NAMALWA (cell line): Measurements from ENCODE around the gene ASB6.
"Not testable (repeated sequence)": the region's sequence is repeated elsewhere in the genome, so short reads cannot be mapped to it uniquely, and the experiment has no call there.

Experiments used
- DNase-seq: peaks from one replicate; pipeline ENCODE4 v3.0.0-alpha.2; 2015; ENCODE audit warnings: low spot score

Gene ASB6

DNA sequence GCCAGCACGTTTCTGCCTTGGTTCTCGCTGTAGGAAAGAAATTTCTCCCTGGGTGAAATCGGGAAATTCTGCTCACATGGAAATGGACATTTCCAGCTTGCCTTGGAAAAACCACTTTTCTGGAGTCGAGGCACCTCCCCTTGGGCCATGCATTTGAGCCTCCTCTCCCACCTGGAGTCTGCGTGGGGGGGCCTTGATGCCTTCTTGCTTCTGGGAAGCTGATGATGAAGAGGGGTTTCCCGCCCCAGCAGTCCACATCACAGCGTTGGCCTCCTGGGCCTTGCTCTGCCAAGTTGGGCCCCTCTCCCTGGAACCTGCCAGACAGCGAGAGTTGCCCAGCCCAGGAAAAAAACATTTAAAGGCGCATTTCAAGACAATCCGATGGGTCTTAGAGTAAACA is 1.8 kb upstream of the ASB6 start:
- DNase-seq = no peak

DNA sequence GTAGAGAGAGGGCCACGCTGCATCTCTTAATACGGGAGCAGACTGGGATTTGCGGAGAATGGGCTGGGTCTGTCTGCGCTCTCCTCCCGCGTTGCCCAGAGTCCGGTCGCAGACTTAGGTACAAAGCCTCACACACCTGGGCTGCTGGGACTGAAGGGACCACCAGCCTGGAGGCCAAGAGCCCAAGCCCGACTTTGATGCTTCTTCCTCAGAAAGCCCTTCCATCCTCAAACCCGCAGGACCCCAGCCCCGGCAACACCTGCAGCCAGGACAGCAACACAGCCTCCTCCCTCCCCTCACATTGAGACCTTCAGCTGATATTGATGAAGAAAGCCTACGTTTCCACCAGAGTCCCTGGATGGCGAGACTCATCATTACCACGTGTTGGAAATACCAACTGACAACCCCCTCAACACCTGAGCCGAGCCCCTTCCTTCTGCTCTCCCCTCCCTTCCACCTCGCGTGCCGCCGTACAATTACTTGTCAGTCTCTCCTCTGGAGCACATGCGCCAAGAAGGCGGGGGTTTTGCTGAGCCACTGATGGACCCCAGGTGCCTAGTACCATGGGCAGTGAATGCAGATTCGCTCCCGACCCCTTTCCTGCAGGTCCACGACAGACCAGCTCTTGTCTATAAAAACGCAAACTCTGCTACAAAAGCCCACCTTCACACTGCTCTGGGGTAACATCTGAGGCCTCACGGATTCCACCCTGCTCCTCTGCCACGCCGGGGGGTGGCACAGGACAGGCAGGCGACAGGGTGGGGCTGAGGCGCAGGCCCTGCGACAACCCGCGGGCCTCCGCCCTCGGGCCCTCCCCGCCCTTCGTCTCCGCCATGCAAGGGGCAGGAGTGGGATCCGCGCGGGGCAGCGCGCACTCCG is 841 bp downstream of the ASB6 start:
- DNase-seq = peak; percentile 20

DNA sequence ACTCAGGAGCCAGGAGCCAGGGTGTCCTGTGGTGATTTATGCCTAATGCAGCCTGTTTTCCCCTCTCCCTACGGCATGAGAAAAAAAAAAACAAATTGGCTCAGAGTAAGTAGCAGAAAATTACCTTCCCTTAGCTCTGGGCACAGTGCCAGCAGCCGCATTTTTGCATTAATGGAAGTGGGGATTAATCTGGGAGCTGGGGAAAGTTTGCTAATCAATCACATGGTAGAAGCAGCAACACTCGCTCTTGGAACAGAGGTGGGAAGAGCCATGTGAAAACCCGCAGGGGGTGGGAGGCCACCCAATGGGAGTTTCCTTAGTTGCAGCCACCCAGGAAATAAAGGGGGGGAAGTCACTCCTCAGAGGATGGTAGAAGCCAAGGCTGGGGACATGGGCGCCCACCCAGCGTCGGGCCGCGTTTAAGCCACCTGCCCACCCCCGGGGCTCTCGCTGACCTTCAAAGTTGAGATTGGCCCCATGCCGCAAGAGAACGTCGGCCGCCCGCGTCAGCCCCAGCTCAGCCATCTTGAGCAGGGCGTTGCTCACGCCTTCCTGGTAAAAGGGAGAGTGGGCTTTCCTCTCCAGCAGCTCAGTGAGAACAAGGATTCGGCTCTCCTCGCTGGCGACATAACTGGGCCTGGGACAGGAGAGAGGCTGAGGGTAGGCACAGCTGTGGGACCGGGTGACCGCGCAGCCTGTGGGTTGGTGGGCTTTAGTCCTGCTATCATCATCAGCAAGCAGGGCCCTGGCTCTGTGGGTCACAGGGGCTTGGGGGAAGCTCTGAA is 1.7 kb downstream of the ASB6 start:
- no peak for DNase-seq

DNA sequence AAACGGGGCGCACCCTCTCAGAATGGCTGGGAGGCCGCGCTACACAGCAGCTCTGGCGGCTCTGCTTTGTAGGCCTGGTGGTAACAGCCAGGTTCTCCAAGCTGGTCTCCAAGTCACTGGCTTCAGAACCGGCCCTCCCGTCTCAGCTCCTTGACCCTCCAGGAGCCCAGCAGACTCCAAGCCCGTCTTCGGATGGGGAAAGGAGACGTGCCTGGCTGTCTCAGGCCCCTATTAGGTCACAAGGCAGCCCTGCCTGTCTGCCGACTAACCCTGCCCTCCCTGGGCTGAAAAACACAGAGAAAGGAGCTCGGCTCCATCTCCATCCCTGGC is 2.2 kb downstream of the ASB6 start:
- DNase-seq = no peak

DNA sequence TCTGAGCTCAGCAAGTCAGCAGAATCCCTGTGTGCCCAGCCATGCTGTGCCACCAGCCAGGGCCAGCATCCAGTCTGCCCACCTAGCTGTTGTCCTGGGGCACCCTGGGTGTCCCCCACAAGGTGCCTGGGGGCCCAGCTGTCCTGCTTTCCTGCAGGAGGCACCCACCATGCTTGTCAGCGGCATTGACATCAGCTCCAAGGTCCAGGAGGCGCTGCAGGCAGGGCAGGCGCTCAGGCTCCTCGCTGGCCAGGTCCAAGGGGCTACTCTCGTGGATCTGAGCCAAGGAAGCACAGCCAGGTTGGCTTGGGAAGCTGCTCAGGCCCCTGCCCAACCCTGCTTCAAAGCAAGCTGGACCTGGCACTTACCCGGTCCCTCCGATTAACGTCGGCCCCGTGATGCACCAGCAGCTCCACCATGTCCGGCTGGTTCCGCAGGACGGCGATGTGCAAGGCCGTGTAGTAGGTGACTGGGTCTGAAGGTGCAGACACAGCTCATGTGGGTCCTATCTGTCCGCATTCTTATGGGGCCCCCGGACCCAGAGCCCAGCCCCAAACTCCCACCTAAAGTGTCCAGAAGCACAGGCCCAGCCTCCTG is 2.8 kb downstream of the ASB6 start:
- no peak for DNase-seq

DNA sequence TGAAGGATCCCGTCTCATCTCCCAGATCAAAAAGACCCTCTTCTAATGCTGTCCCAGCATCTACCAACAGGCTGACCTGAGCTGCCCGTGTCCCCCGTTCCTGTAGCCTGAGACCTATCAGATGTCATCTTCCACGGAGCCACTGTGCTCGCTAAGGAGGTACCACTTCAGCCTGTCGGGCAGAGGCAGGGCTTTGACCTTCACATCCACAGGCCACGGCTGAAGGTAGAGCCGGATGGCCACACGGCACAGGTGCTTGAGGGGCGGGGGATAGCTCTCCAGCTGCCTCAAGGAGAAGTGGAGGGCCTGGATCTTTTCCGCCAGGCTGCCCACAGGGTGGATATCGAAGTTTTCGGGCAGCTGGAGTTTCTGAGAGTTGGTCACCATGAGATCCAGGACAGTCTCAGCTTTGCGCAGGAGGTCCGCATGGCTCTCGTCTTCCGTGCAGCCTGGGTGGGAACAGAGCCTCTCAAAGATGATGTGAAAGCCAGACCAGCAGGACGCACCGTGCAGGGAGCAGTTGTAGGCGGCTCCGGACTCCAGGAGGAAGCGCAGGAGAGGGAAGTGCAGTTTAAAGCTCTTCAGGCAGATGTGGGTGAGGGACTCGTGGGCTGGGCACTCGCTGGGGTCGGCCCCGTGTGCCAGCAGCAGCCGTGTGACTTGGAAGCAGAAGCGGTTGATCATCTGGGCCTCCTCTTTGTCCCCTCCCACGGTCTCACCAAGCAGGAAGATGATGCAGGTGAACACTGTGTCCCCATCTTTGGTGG is 4.1 kb downstream of the ASB6 start:
- DNase-seq = no peak

DNA sequence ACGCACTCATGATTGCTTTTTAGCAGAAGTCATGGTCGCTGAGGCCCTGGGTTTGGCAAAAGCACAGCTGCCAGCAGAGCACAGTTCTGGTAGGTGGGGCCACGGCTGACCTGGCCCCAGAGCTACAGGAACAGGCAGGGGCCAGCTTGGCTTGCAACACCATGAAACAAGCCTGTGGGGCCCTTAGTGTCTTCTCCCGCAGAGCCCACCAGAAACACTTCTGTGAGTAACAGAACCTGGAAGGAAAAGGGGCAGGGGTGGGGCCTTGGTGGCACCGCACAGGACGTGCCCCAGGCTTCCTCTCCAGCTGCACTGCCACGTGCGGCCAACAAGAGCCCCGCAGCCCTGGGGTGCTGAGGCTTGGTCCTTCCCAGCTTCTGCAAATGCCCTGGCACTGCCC is 4.8 kb downstream of the ASB6 start:
- no peak for DNase-seq

DNA sequence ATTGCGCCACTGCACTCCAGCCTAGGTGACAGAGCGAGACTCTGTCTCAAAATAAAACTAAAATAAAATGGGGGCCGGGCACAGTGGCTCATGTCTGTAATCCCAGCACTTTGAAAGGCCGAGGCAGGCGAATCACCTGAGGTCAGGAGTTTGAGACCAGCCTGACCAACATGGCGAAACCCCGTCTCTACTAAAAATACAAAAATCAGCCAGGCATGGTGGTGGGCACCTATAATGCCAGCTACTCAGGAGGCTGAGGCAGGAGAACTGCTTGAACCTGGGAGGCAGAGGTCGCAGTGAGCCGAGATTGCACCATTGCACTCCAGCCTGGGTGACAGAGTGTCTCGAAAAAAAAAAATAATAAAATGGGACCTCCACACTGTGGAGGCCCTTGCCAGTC is 5.6 kb downstream of the ASB6 start:
- DNase-seq = not testable (repeated sequence)

DNA sequence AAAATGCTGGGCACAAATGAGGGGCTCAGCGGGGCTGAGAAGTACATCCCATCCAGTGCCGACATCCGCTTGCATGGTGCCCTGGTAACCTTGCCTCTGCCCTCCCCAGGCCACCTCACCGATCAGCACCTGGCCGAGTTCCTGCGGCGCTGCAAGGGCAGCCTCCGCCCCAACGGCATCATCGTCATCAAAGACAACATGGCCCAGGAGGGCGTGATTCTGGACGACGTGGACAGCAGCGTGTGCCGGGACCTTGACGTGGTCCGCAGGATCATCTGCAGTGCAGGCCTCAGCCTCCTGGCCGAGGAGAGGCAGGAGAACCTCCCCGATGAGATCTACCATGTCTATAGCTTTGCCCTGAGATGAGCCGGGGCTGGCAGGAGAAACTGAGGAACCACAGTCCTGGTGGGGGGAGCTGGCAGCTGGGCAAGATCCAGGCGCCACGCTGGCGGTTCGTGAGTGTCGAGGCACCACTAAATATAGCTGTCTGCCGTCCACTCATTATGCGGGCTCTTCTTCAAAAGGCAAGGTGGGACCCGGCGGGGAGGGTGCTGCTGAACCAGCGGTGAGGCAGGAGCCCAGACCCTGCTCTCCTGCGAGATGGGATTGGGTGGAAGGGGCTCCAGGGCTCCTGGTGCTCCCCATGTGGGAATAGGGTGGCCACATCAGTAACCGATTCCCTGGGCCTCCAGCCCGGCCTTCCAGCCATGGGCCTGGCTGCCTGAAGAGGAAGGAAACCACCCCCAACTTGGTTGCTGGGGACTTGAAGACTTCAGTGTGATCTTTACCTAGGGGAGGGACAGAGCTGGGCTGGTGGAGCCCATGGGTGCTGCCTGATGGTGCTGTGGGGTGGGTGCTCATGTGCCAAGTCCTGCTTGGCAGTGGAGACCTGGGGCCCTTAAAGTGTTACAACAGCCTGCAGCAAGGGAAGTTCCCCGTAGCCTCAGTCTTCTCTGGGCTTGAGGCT is 6.6 kb downstream of the ASB6 start:
- no peak for DNase-seq

DNA sequence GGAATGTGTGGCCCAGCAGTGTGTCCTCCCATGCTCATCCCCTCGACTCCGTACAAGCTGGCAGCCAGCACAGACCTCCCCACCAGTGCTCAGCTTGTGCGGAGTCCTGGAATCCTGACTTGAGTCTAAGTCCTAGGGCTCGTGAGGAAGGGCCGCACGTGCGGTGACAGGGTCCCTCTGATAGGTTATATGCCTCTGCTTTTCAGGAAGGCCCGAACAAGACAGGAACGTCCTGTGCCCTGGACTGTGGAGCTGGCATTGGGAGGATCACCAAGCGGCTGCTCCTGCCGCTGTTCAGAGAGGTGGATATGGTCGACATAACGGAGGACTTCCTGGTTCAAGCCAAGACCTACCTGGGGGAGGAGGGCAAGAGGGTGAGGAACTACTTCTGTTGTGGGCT is 8.1 kb downstream of the ASB6 start:
- no peak for DNase-seq

DNA sequence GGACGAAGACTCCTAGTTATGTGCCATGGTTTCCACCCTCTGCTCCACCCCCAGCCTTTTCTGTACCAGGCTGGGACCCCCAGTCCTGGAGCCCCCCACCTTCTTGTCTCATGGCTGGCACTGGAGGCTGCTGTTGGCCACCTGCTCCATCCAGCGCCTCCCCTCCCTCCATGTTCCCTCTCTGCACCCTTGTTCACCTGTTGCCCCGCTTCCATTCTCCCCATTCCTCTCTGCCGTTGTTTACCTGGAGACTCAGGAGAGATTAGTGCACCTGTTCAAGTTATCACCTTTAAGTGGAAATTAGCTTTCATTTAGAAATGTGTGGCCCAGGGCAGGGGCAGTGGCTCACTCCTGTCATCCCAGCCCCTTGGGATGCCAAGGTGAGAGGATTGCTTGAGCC is 8.7 kb downstream of the ASB6 start:
- no peak for DNase-seq

DNA sequence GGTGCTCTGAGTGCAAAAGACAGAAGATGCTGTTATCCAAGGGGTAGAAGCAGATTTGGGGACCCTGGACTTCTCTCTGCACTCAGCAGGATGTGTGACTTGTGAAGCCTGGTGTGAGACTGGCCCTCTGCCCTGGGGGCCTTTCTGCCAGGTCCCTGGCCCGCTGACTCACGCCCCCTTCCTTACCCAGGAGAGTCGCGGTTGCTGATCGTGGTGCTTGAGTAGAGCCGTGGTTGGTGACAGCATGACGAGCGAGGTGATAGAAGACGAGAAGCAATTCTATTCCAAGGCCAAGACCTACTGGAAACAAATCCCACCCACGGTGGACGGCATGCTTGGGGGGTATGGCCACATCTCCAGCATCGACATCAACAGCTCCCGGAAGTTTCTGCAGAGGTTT is 9.5 kb downstream of the ASB6 start:
- DNase-seq = no peak

DNA sequence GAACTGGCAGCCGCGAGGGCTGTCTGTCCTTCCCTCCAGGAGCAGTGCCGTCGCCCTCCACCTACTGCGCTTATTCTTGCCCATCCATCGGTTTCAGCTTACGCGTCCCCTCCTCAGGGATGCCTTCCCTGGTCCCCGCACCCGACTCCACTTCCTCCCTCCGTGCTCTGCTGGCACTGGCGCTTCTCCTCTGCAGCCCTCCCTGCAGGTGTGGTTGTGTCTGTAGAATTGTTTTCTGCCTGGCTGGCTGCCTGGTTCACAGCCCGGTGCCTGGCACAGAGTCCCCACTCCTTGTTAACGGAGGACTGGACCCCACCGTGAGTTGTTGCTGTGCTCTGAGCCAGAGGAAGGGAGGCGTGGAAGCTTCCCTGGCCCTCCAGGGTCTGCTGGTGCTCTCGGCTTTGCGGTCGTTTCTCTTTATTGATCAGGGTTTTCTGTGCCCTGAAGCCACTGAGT is 10.2 kb downstream of the ASB6 start:
- no peak for DNase-seq

DNA sequence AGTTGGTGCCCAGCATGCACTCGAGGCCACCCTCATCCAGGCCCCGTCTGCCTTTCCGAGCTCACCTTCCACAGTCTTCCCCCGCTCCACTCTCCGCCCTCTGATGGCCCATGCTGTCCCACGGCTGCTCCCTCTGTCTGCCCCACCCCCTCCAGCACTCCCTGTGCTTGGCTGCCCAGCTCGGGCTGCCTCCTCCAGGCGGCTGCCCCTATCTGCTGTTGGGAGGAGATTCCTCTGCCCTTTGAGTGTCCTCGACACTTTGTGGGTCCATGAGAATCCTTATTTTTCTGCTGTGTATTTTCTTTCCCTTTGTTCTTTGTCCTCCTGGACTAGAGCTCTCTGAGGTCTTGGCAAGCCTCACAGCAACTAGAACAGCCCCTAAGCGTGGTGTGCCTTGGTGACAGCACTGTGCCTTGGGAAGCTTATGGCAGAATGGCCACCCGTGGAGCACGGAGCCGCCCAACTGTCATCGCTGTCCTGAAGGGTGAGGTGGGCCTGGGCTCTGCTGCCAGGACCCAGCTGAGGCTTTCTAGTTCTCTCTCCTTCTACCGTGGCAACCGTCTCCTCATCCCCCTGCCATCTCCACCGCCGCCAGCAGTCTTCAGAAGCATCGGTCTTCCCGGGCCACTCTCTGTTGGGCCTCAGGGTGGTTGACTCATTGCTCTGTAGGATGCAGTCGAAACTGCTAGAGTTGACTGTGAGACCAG is 10.8 kb downstream of the ASB6 start:
- no peak for DNase-seq

DNA sequence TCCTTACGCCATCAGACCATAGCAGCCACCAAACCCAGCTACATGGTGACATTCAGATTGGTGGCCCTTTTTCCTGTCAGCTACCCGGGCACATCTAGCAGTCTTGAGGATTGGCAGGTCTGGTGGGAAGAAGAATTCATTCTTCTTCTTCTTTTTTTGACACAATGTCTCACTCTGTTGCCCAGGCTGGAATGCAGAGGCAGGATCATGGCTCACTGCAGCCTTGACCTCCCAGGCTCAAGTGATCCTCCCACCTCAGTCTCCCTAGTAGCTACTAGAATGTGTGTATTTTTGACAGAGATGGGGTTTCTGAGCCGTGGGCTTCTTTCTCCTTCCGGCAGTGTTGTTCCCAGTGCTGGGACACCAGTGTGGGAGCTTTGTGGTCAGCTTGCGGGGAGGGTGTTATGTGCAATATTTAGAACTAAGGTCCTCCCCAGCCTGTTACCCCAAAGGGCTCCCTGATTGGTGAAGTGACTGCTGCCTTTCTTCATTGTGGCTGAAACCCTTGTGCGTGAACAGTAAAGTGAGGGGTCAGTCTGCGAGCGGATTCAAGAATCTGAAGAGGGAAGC is 12.6 kb downstream of the ASB6 start:
- no peak for DNase-seq

DNA sequence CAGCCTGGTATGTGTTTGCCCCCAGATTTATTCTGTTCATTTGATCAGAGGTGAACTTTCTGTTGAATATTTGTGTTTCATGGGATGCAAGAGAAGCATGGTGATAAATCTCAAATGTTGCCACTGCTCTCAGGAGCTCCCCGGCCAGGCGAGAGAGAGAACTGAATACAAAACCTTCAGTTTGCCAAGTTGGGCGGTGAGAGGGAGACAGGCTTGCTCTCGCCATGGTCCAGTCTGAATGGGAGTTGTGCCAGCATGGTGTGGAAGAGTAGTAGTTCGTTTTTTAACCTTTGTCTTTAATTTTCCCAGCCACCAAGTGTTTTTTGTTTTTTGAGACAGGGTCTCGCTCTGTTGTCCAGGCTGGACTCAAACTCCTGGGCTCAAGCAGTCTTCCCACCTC is 13.2 kb downstream of the ASB6 start:
- no peak for DNase-seq

DNA sequence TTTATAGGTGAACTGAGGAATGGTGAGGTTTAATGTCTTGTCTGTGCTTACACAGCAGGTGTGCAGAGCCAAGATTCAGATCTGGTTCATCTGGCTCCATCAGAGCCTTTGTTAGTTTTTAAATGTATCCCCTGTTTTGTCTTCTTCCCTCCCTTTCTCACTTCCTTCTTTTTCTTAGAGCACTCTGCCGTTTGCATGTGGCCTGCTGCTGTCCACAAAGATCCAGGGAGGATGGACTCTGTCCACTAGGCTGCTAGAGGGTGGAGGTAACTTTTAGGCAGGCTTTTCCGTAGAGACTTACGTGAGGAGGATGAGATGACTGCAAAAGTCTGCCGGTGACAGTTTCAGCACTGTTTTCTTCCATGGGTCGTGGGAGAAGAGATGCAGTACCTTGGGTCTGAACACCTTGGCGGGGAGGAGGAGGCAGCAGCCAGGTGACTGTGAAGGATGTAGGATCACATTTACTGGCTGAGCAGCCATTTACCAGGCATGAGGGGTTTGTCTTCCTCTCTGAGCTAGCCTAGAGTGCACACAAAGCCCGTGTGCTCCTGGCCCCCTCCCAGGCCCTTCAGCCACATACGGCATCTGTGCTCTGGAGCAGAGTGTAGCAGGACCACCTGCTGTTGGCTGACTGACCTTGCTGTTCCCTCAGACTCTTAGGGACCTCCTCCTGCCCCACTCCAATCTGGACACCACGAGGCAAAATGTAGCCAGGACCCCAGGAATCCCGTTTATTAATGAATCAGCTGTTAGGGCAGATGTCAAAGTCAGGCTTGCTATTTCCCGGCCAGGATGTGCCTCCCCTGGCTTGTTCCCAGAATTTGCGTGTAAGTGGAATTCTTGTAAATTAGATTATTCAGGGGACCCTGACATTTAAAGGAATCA is 14.2 kb downstream of the ASB6 start:
- no peak for DNase-seq

DNA sequence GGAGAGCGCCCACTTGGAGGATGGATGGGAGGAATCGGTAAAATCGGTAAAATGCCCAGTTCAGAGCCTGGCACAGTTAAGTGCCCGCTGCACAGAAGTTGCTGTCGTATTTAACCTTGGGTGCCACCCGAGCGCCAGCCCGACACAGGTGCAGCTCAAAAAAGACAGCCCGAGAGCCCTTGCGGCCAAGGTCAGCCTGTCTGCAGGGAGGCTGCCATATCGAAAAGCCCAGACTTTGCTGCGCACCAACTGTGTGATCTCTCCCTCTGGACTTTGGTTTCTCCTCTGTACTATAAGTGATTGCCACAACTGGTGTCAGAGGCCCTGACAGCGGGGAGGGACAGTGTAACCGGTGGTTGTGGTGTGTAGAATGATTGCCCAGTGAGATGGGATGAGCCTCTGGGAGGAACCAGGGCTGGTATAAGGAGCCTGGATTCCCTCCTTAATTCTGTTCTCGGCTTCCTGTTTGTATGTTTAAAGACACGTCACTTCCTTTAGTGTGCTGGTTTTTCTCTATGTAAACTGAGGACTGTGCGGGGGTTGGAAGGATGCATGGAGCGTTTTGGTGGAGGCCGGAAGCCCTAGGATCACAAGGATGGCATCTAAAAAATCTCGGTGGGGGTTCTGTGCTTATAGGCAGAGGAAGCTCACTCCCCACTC is 15.2 kb downstream of the ASB6 start:
- DNase-seq = peak; percentile 76
